Epithelial cell of proximal tubule (primary cell): ENCODE data around the gene SP2. TPM values are rescaled to one million over a fixed set of nuclear protein-coding genes. Genes with fewer than 3 reads are reported as not detected.

Experiments used
- DNase-seq: peaks from one replicate; pipeline ENCODE4 v3.0.0-alpha.2; 2011; ENCODE audit warnings: low read depth
- H3K4me3 ChIP-seq: 2 replicates; pipeline ENCODE4 v1.5.1; 2011; ENCODE audit warnings: low read depth, mild to moderate bottlenecking, low read length
- total RNA-seq: library from RNA; depleted of rRNA; stranded (reverse); fragments of >200 nt; gene quantifications from 2 replicates; pipeline ENCODE4 v1.2.3, GENCODE V29; 2015
- TF ChIP-seq, protein P1 (sequence below): conservative IDR thresholded peaks from 2 replicates; pipeline ENCODE4 v1.5.1; 2012; ENCODE audit warnings: low read depth, mild to moderate bottlenecking, low read length

The SP2 gene
- total RNA-seq, 1 donor from 2014 or later = 2.1 TPM

DNA sequence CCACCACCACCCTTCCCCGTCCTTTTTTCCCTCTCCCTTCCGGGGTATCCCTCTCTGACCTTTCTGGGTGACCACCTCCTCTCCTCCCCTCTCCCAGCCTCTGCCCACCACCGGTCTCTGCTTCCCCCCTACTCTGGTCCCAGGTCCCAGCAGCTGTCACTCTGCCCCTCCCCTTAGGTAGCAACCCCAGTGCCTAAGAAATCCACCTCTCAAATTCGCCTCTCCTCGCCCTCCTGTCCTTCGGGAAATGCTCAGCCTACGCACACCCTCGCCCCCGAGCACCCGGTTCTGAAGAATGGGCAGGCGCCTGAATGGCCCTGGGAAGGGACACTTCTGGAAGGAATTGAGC, 44.3 kb upstream of the SP2 start:
- TF ChIP-seq, protein P1, sequence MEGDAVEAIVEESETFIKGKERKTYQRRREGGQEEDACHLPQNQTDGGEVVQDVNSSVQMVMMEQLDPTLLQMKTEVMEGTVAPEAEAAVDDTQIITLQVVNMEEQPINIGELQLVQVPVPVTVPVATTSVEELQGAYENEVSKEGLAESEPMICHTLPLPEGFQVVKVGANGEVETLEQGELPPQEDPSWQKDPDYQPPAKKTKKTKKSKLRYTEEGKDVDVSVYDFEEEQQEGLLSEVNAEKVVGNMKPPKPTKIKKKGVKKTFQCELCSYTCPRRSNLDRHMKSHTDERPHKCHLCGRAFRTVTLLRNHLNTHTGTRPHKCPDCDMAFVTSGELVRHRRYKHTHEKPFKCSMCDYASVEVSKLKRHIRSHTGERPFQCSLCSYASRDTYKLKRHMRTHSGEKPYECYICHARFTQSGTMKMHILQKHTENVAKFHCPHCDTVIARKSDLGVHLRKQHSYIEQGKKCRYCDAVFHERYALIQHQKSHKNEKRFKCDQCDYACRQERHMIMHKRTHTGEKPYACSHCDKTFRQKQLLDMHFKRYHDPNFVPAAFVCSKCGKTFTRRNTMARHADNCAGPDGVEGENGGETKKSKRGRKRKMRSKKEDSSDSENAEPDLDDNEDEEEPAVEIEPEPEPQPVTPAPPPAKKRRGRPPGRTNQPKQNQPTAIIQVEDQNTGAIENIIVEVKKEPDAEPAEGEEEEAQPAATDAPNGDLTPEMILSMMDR = no peak
- no peak for DNase-seq
- no peak overlapping the region for H3K4me3 ChIP-seq

DNA sequence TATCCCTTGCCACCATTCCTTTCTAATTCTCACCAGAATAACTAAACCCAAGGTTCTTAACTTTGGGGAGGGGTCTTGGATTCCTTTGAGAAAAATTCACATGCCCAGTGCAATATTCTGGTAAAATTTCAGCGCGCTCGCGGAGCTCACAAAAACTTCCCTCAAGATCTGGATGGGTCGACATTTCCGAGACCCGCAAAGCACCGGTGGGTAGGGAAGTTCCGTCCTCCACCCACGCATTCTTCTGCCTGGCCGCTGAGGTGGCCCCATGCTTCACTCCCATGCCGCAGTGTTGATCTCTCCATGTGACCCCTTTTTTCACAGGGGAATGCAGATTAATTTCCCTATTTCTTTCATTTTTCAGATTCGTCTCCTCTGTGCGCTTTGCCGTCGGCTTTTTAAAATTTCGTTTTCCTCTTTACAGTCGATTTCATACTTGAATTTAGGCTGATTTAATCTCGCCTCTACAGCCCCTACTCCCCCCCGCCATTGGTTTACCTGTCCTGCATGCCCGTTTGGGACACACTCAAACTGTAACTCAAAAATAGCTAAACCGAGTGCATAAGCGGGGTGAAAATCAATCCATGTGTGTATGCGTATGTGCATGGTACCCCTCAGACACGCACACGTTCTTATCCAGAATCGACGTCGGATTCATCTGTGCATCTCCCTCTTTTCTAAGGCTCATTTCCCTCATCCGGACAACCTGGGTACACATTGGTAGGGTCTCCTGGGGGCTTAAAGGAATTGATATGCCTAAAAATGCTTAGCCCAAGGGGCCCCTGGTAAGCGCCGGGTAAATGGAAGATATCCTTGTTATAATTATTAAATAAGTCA, 43.7 kb upstream of the SP2 start:
- DNase-seq = no peak
- TF ChIP-seq, protein P1 = no peak
- no peak overlapping the region for H3K4me3 ChIP-seq

DNA sequence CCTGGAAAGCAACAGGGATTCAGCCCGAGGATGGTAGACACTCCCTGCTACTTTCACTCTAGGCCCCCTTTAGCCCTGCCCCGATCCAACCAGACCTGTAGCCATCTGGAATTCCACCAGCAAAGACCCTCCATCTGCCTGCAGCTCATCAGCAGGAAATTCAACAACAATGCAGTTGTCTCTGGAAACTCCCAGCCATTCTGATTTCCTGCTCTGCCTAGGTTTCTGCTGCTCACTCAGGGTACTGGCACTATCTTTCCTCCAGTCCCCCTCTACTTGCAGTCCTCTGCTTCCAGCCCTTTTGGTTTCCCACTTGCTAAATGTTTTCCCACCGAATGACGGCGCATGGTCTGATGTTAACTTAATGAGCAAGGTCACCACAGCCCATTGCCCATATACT, 42.4 kb upstream of the SP2 start:
- H3K4me3 ChIP-seq = no peak overlapping the region
- TF ChIP-seq, protein P1 = no peak
- DNase-seq = no peak

DNA sequence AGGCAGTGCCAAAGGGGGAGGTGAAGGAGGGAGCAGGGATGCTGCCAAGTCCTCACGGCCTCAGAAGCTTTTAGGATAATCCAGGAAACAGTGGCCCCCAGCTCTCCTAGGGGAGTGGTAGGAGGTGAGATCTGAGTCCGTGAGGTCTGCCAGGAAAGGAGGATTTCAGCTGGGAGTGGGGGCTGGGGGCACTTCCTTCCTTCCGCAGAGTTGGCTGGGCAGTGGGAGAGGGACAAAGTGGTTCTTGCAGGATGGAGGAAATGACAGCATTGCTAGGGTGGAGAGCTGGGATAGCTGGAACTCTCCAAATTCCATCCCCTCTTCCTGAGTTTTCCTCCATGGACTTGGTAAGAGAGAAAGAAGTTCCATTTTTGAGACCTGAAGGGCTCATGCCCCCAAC, 40.3 kb upstream of the SP2 start:
- TF ChIP-seq, protein P1 = no peak
- no peak for DNase-seq
- H3K4me3 ChIP-seq = no peak overlapping the region

DNA sequence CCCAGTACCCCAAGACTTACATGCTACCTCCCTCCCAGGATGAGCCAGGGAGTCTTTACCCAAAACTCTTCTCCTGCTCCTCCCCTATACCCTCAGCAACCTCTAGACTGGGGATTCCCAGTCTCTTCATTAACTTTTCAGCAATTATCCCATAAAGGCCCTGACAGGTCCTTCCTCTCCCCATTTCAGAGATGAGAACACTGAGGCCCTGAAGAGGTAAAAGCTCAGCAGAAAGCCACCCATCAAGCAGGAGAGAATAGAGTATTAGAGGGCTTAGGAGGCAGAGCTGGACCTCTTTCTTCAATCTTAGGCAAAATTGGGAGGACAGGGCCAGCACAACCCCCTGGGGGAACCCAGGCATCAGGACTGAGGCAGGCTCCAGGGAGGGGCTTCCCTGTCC, 39.2 kb upstream of the SP2 start:
- H3K4me3 ChIP-seq = no peak overlapping the region

DNA sequence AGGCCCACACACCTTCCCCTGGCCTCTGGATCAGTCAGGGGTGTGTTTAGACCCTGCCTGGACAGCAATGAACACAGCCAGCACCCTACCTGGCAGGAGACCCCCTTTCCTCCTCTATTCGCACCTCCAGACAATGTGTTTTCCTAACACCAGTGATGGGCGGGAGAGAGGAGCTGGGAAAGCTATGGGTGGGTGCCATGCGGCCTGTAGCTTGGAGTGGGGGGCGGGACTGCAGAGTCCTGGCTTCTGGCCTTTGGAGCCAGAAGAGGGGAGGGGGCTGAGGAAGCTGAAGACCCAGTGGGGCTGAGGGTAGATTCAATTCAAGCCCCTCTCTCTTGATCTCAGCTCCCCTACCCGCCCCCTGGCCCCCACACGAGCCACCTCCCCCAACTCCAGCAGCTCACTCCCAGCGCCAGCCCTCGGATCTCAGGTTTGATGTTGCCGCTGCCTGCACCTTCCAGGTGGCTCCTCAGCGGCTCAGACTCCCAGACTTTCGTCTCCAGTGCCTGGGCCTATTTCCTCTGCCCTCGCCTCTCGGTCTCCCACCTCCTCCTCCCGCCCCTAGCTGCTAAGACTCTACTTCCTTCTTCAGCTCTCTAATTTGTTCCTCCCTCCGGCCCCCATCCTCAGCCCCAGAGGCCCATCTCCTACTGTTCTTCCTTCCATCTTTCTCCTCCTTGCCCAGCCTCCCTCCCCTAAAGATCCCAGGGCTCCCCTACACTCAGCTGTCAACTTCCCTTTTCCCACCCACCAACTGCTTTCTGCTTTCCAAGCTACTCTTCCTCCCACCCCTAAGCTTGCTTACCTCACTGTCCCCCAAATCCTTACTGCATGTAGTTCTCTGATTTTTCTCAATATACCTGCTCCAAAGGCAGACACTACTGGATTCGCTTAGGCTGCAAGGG, 38.2 kb upstream of the SP2 start:
- TF ChIP-seq, protein P1 = no peak
- no peak for DNase-seq
- H3K4me3 ChIP-seq = no peak overlapping the region

More for the DNA sequence above, 39.2 kb upstream of the SP2 start:
- no peak for DNase-seq
- TF ChIP-seq, protein P1 = no peak
